ENCODE data around the gene NDST1. TPM values are rescaled to one million over a fixed set of nuclear protein-coding genes. Genes with fewer than 3 reads are reported as not detected.

NDST1 gene
- total RNA-seq, 1 donor from 2014 or later, result 132 TPM

DNA sequence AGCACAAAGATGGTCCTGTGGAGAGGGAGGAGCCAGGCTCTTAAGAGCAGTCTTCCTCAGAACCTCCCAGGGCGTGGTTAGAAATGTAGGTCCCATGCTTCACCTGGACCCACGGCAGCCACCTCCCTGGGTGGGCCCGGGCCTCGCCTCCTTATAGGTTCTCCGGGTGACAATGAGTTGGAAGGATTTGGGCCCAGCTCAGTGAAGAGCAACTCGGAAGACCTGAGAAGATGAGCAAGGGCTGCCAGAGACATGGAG, 26.3 kb upstream of the NDST1 start:
- Mint-ChIP-seq H3K4me3 (no peak overlapping the region), H3K4me1 (peaks cover 5% of the 10 kb centered on the region), H3K9me3 (no peaks in the 10 kb centered on the region), H3K36me3 (no peaks in the 10 kb centered on the region), H3K27me3 (ENCODE audit: low read depth) (no peaks in the 10 kb centered on the region), H3K27ac (no peak overlapping the region)
- no peak for DNase-seq (ENCODE audit: low spot score in 2 of 2, unreplicated experiment in 2 of 2)
- TF ChIP-seq, protein P1, sequence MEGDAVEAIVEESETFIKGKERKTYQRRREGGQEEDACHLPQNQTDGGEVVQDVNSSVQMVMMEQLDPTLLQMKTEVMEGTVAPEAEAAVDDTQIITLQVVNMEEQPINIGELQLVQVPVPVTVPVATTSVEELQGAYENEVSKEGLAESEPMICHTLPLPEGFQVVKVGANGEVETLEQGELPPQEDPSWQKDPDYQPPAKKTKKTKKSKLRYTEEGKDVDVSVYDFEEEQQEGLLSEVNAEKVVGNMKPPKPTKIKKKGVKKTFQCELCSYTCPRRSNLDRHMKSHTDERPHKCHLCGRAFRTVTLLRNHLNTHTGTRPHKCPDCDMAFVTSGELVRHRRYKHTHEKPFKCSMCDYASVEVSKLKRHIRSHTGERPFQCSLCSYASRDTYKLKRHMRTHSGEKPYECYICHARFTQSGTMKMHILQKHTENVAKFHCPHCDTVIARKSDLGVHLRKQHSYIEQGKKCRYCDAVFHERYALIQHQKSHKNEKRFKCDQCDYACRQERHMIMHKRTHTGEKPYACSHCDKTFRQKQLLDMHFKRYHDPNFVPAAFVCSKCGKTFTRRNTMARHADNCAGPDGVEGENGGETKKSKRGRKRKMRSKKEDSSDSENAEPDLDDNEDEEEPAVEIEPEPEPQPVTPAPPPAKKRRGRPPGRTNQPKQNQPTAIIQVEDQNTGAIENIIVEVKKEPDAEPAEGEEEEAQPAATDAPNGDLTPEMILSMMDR (IDR thresholded peaks at IDR 0.05; ENCODE audit: unreplicated experiment), result no peak

- TF ChIP-seq, protein P1 (IDR thresholded peaks at IDR 0.05; ENCODE audit: unreplicated experiment), result no peak
- DNase-seq (ENCODE audit: low spot score in 2 of 2, unreplicated experiment in 2 of 2), result no peak
- Mint-ChIP-seq H3K4me1 (peaks cover 6% of the 10 kb centered on the region), H3K27me3 (ENCODE audit: low read depth) (no peaks in the 10 kb centered on the region), H3K36me3 (no peaks in the 10 kb centered on the region), H3K27ac (no peak overlapping the region), H3K9me3 (no peaks in the 10 kb centered on the region), H3K4me3 (no peak overlapping the region)
Observed at GRCh38 chr5:150481972-150482406, 25.9 kb upstream of the NDST1 start.

GRCh38 chr5:150484964-150485692, 22.8 kb upstream of the NDST1 start:
- Mint-ChIP-seq H3K27ac (peak overlapping the region; percentile 90), H3K27me3 (ENCODE audit: low read depth) (no peaks in the 10 kb centered on the region), H3K9me3 (no peaks in the 10 kb centered on the region), H3K4me1 (peaks cover 36% of the 10 kb centered on the region), H3K36me3 (no peaks in the 10 kb centered on the region), H3K4me3 (peak overlapping the region; percentile 71)
- TF ChIP-seq, protein P1 (IDR thresholded peaks at IDR 0.05; ENCODE audit: unreplicated experiment), result no peak
- no peak for DNase-seq (ENCODE audit: low spot score in 2 of 2, unreplicated experiment in 2 of 2)

- Mint-ChIP-seq H3K4me3 (peak overlapping the region; percentile 71), H3K4me1 (peaks cover 43% of the 10 kb centered on the region), H3K36me3 (no peaks in the 10 kb centered on the region), H3K27ac (peak overlapping the region; percentile 90), H3K27me3 (ENCODE audit: low read depth) (no peaks in the 10 kb centered on the region), H3K9me3 (no peaks in the 10 kb centered on the region)
- DNase-seq (ENCODE audit: low spot score in 2 of 2, unreplicated experiment in 2 of 2), result peak; percentile 63 to 68
- TF ChIP-seq, protein P1 (IDR thresholded peaks at IDR 0.05; ENCODE audit: unreplicated experiment), result no peak
Observed at GRCh38 chr5:150485693-150486401, 22.1 kb upstream of the NDST1 start.

DNA sequence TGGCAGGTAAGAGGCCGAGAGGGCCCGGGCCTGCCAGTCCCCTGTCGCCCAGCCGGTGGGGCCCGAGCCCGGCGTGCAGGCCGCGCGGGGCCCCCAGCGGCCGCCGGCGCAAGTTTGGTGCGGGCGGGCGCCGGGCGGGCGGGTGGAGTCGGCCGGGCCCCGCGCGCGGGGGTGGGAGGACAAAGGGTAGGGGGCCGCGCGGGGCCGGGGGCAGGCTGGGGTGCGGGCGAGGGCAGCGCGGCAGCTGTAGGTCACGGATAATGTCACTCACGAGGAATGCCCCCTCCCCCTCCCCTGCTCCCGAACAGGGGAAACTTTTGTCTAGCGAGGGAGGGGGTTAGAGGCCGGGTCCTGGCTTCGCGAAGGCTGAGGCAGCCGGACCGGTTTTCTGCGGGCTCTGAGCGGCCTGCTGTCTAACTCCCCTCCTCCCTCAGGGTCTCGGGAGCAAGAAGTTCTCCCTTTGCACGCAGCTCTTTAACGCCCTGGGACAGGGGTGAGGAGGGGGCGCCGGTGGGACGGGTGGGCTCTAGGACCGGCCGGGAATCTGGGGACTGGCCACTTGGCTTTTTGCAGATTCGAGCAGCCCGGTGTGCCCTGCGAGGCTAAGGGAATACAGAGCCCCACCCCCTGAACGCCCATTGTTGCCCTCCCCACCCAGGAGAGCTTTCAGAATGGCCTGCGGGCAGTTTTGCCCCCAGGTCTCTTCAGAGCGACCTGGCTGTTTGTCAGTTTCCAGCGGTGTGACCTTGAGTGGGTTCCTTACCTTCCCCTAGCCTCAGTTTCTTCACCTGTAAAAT, 21.3 kb upstream of the NDST1 start:
- Mint-ChIP-seq H3K27ac (peak overlapping the region; percentile 93), H3K9me3 (no peaks in the 10 kb centered on the region), H3K4me3 (peak overlapping the region; percentile 69), H3K36me3 (no peaks in the 10 kb centered on the region), H3K27me3 (ENCODE audit: low read depth) (no peaks in the 10 kb centered on the region), H3K4me1 (peaks cover 51% of the 10 kb centered on the region)
- DNase-seq (ENCODE audit: low spot score in 2 of 2, unreplicated experiment in 2 of 2), result peak; percentile 70 to 78
- TF ChIP-seq, protein P1 (IDR thresholded peaks at IDR 0.05; ENCODE audit: unreplicated experiment), result no peak
